SK-N-SH (cell line): ENCODE data around the gene IQSEC3.
A peak's percentile ranks its signal among the peaks of the same experiment; 100 is the strongest.

Source experiments
- CTCF ChIP-seq: fragments of 200-600 bp; sonication (generic); IDR thresholded peaks from 2 replicates; pipeline ENCODE4 v1.6.1; 2017; ENCODE audit warnings: antibody characterized with exemption, mild to moderate bottlenecking, moderate library complexity
- EZH2phosphoT487 ChIP-seq: fragments of 200-600 bp; sonication (generic); IDR thresholded peaks from 2 replicates; pipeline ENCODE4 v1.6.1; 2017; ENCODE audit warnings: low read depth, mixed run types, mild to moderate bottlenecking, antibody characterized with exemption, moderate library complexity, borderline replicate concordance
- FOXM1 ChIP-seq: IDR thresholded peaks from 2 replicates; pipeline ENCODE4 v1.4.0; 2012; ENCODE audit warnings: low read depth, mild to moderate bottlenecking
- GABPA ChIP-seq: IDR thresholded peaks from 2 replicates; pipeline ENCODE4 v1.4.0; 2012; ENCODE audit warnings: low read depth, mild to moderate bottlenecking
- JUND ChIP-seq: IDR thresholded peaks from 2 replicates; pipeline ENCODE4 v1.4.0; 2012
- MXI1 ChIP-seq: IDR thresholded peaks from 2 replicates; pipeline ENCODE4 v1.6.1; 2012; ENCODE audit warnings: mild to moderate bottlenecking, low read depth, low read length, improper control_type of control experiment
- POLR2AphosphoS5 ChIP-seq: IDR thresholded peaks from 2 replicates; pipeline ENCODE4 v1.6.1; 2012; ENCODE audit warnings: low read depth, low read length
- REST ChIP-seq: IDR thresholded peaks from 2 replicates; pipeline ENCODE4 v1.6.1; 2012; ENCODE audit warnings: mild to moderate bottlenecking, low read depth, low read length, moderate library complexity
- SIN3A ChIP-seq: IDR thresholded peaks from 2 replicates; pipeline ENCODE4 v1.6.1; 2012; ENCODE audit warnings: low read depth, mild to moderate bottlenecking, low read length, moderate library complexity, borderline replicate concordance
- YY1 ChIP-seq: IDR thresholded peaks from 2 replicates; pipeline ENCODE4 v1.4.0; 2012; ENCODE audit warnings: low read depth, mild to moderate bottlenecking

- no peak for TF ChIP-seq SIN3A
- TF ChIP-seq MXI1: peak; percentile 60; the same call in 1 of the 2 replicates
- TF ChIP-seq GABPA: no peak
- no peak for TF ChIP-seq CTCF
- TF ChIP-seq YY1: no peak
- TF ChIP-seq POLR2AphosphoS5: no peak
- TF ChIP-seq JUND: no peak
- no peak for TF ChIP-seq EZH2phosphoT487
- no peak for TF ChIP-seq REST
- no peak for TF ChIP-seq FOXM1
Observed at GRCh38 chr12:84056-84455, 17.5 kb downstream of the IQSEC3 start.
